GM15510 (cell line): ENCODE data around the gene OTUB2.

Source experiments
- POLR2A ChIP-seq: IDR thresholded peaks from 3 replicates; pipeline ENCODE4 v1.6.1; 2011; ENCODE audit warnings: borderline replicate concordance; ENCODE audit not compliant: insufficient read length; ENCODE audit errors: extremely low read depth

OTUB2 gene

GRCh38 chr14:93987815-93988476 is 38.2 kb upstream of the OTUB2 start:
- no peak for TF ChIP-seq POLR2A

GRCh38 chr14:93989939-93990338 is 36.2 kb upstream of the OTUB2 start:
- no peak for TF ChIP-seq POLR2A

- no peak for TF ChIP-seq POLR2A
Measured at GRCh38 chr14:93991212-93991611, 34.9 kb upstream of the OTUB2 start.

- no peak for TF ChIP-seq POLR2A
Measured at GRCh38 chr14:93991649-93992048, 34.5 kb upstream of the OTUB2 start.

- TF ChIP-seq POLR2A: no peak
Measured at GRCh38 chr14:93993382-93993781, 32.8 kb upstream of the OTUB2 start.

- no peak for TF ChIP-seq POLR2A
Measured at GRCh38 chr14:93994919-93995682, 31.0 kb upstream of the OTUB2 start.

- no peak for TF ChIP-seq POLR2A
Measured at GRCh38 chr14:93996130-93996695, 29.9 kb upstream of the OTUB2 start.

GRCh38 chr14:93997082-93997481 is 29.1 kb upstream of the OTUB2 start, which contains the start of gene CCDC197:
Gene CCDC197 (plus strand): TSS chr14:93997301. CDS start chr14:93998132, 831 bp downstream.
- no peak for TF ChIP-seq POLR2A

GRCh38 chr14:93997916-93998870 is 27.9 kb upstream of the OTUB2 start:
- no peak for TF ChIP-seq POLR2A

GRCh38 chr14:93998871-93999403 is 27.2 kb upstream of the OTUB2 start:
- TF ChIP-seq POLR2A: no peak

GRCh38 chr14:93999573-93999972 is 26.6 kb upstream of the OTUB2 start:
- TF ChIP-seq POLR2A: no peak

GRCh38 chr14:94000267-94000666 is 25.9 kb upstream of the OTUB2 start:
- TF ChIP-seq POLR2A: no peak

GRCh38 chr14:94001016-94001415 is 25.1 kb upstream of the OTUB2 start:
- no peak for TF ChIP-seq POLR2A
